H1 (cell line): Measurements from ENCODE around the gene SUCLG2. TPM values are rescaled to one million over a fixed set of nuclear protein-coding genes. Genes with fewer than 3 reads are reported as not detected.

ENCODE experiments used
- CTCF ChIA-PET: fragments of 300-600 bp; sonication (Branson Sonifier 250); formaldehyde crosslinking; loops from one replicate; lab custom pipeline; 2021; ENCODE audit not compliant: partially characterized antibody; lab: Charles Lee
- POLR2A ChIA-PET: fragments of 300-600 bp; sonication (Branson Sonifier 250); formaldehyde crosslinking; loops from one replicate; lab custom pipeline; 2021; ENCODE audit warnings: inconsistent platforms; ENCODE audit not compliant: partially characterized antibody; lab: Charles Lee
- DNase-seq, 2 experiments: peaks; one replicate each; pipeline versions ENCODE4 v3.0.0 to v3.0.0-alpha.2; 2010 to 2022; ENCODE audit warnings: low spot score in 2 of 2, low read depth in 1 of 2, mixed read lengths in 1 of 2
- FAIRE-seq: peaks from 2 replicates; lab custom pipeline; 2011; peaks lifted over from hg19 to GRCh38; lab: Jason Lieb, UNC
- H2AFZ ChIP-seq: 2 replicates; pipeline ENCODE4 v1.8.1; 2012; ENCODE audit warnings: low read length, inconsistent platforms
- H2AK5ac ChIP-seq: 2 replicates; pipeline ENCODE4 v1.6.1; 2013; ENCODE audit warnings: low read depth, low read length
- H2BK120ac ChIP-seq: replicated peaks from 2 replicates; pipeline ENCODE3; 2013; ENCODE audit warnings: low read depth, low read length, inconsistent platforms
- H2BK12ac ChIP-seq: 2 replicates; pipeline ENCODE4 v1.6.1; 2013; ENCODE audit warnings: low read depth, low read length
- H2BK15ac ChIP-seq: 2 replicates; pipeline ENCODE4 v1.6.1; 2013; ENCODE audit warnings: low read length
- H2BK20ac ChIP-seq: 2 replicates; pipeline ENCODE4 v1.6.1; 2013; ENCODE audit warnings: low read length
- H2BK5ac ChIP-seq: 2 replicates; pipeline ENCODE4 v1.6.1; 2013; ENCODE audit warnings: low read depth, low read length
- H3K14ac ChIP-seq: 2 replicates; pipeline ENCODE4 v1.6.1; 2013; ENCODE audit warnings: inconsistent platforms; ENCODE audit not compliant: insufficient read length
- H3K18ac ChIP-seq: 2 replicates; pipeline ENCODE4 v1.6.1; 2013; ENCODE audit warnings: low read length; ENCODE audit errors: extremely low read depth
- H3K23ac ChIP-seq: 2 replicates; pipeline ENCODE4 v1.6.1; 2013; ENCODE audit warnings: inconsistent platforms; ENCODE audit not compliant: insufficient read length
- H3K23me2 ChIP-seq: 2 replicates; pipeline ENCODE4 v1.6.1; 2013; ENCODE audit warnings: low read depth, low read length
- H3K27ac ChIP-seq: 2 replicates; pipeline ENCODE4 v1.6.1; 2011; ENCODE audit warnings: low read depth, low read length, inconsistent platforms
- H3K27me3 ChIP-seq, 4 experiments: replicated peaks in 1 of 4; 1 replicate in 1 of 4; 2 replicates in 3 of 4; pipeline versions ENCODE4 v1.6.1 to v1.8.1; 2011 to 2013; ENCODE audit warnings: low read length in 3 of 4, mild to moderate bottlenecking in 3 of 4, inconsistent platforms in 2 of 4, mixed read lengths in 2 of 4, moderate library complexity in 1 of 4; ENCODE audit not compliant: control insufficient read depth in 3 of 4, insufficient read depth in 3 of 4; ENCODE audit errors: extremely low read depth in 1 of 4
- H3K36me3 ChIP-seq, 4 experiments: 2 replicates each; pipeline versions ENCODE4 v1.6.1 to v1.8.1; 2011 to 2013; ENCODE audit warnings: mild to moderate bottlenecking in 4 of 4, low read length in 3 of 4, moderate library complexity in 2 of 4, control low read depth in 1 of 4, inconsistent platforms in 1 of 4; ENCODE audit not compliant: insufficient read depth in 4 of 4, control insufficient read depth in 2 of 4
- H3K4ac ChIP-seq: replicated peaks from 2 replicates; pipeline ENCODE3; 2013; ENCODE audit warnings: low read length, low read depth, mixed read lengths, inconsistent platforms; ENCODE audit not compliant: insufficient read length
- H3K4me1 ChIP-seq, 4 experiments: replicated peaks in 1 of 4; 1 replicate in 1 of 4; 2 replicates in 3 of 4; pipeline versions ENCODE4 v1.6.1 to v1.8.1; 2011 to 2013; ENCODE audit warnings: low read length in 3 of 4, inconsistent platforms in 2 of 4, mixed read lengths in 1 of 4; ENCODE audit not compliant: insufficient read depth in 4 of 4, control insufficient read depth in 3 of 4
- H3K4me2 ChIP-seq, 2 experiments: 2 replicates each; pipeline versions ENCODE4 v1.6.1 to v1.8.1; 2011 to 2013; ENCODE audit warnings: low read depth in 2 of 2, low read length in 2 of 2, control low read depth in 1 of 2, inconsistent platforms in 1 of 2, mild to moderate bottlenecking in 1 of 2; ENCODE audit not compliant: insufficient read depth in 1 of 2
- H3K4me3 ChIP-seq, 4 experiments: fragments of 200-600, 300-600 bp in 1 of 4; sonication (generic), shearing (Covaris generic), sonication (Bioruptor Twin) in 1 of 4; 2 replicates each; pipeline versions ENCODE4 v1.5.1 to v1.8.1; 2011 to 2016; ENCODE audit warnings: low read length in 4 of 4, low read depth in 3 of 4, control low read depth in 2 of 4, inconsistent platforms in 2 of 4, mild to moderate bottlenecking in 2 of 4, mixed read lengths in 1 of 4, moderate library complexity in 1 of 4; ENCODE audit not compliant: insufficient read depth in 2 of 4; ENCODE audit errors: extremely low read depth in 1 of 4
- H3K56ac ChIP-seq: replicated peaks from 2 replicates; pipeline ENCODE3; 2013; ENCODE audit warnings: low read depth, mild to moderate bottlenecking, mixed read lengths, low read length, inconsistent platforms; ENCODE audit not compliant: insufficient read length
- H3K79me1 ChIP-seq: 2 replicates; pipeline ENCODE4 v1.6.1; 2013; ENCODE audit warnings: low read depth, low read length, control low read depth
- H3K79me2 ChIP-seq, 2 experiments: 2 replicates each; pipeline versions ENCODE4 v1.6.1 to v1.8.1; 2012 to 2013; ENCODE audit warnings: low read length in 2 of 2, mild to moderate bottlenecking in 2 of 2, inconsistent platforms in 1 of 2; ENCODE audit not compliant: insufficient read depth in 2 of 2, control insufficient read depth in 1 of 2
- H3K9ac ChIP-seq, 4 experiments: replicated peaks in 1 of 4; 1 replicate in 1 of 4; 2 replicates in 3 of 4; pipeline versions ENCODE4 v1.6.1 to v1.8.1; 2011 to 2013; ENCODE audit warnings: low read depth in 3 of 4, low read length in 3 of 4, control low read depth in 2 of 4, mild to moderate bottlenecking in 2 of 4, moderate library complexity in 2 of 4, inconsistent platforms in 1 of 4; ENCODE audit errors: extremely low read depth in 1 of 4
- H3K9me3 ChIP-seq, 2 experiments: 2 replicates each; pipeline versions ENCODE4 v1.6.1 to v1.8.1; 2012 to 2013; ENCODE audit warnings: mild to moderate bottlenecking in 2 of 2, moderate library complexity in 2 of 2, control low read depth in 1 of 2, inconsistent platforms in 1 of 2, low read depth in 1 of 2, low read length in 1 of 2, mixed read lengths in 1 of 2; ENCODE audit not compliant: insufficient read depth in 2 of 2
- H4K20me1 ChIP-seq, 2 experiments: replicated peaks in 1 of 2; 2 replicates each; pipeline versions ENCODE3 to v1.8.1; 2011 to 2013; ENCODE audit warnings: inconsistent platforms in 2 of 2, low read length in 2 of 2, mild to moderate bottlenecking in 1 of 2; ENCODE audit not compliant: insufficient read depth in 2 of 2, control insufficient read depth in 1 of 2
- H4K5ac ChIP-seq: 2 replicates; pipeline ENCODE4 v1.6.1; 2013; ENCODE audit warnings: low read length, low read depth, mixed read lengths, inconsistent platforms; ENCODE audit not compliant: insufficient read length
- H4K8ac ChIP-seq: 2 replicates; pipeline ENCODE4 v1.8.0; 2013; ENCODE audit warnings: mild to moderate bottlenecking, moderate library complexity, low read length, inconsistent platforms; ENCODE audit not compliant: insufficient read depth; ENCODE audit errors: extremely low read depth
- H4K91ac ChIP-seq: replicated peaks from 2 replicates; pipeline ENCODE3; 2013; ENCODE audit warnings: low read length, mixed read lengths, inconsistent platforms; ENCODE audit not compliant: insufficient read length
- BCL11A ChIP-seq, 2 experiments: IDR thresholded peaks; one replicate each; pipeline ENCODE4 v1.6.1; 2011; ENCODE audit warnings: low read depth in 2 of 2, low read length in 2 of 2, mild to moderate bottlenecking in 2 of 2
- SAP30 ChIP-seq: fragments of 300-600 bp; sonication (generic); IDR thresholded peaks from 2 replicates; pipeline ENCODE4 v1.7.1; 2012; ENCODE audit warnings: low read length, moderate library complexity, mild to moderate bottlenecking, inconsistent platforms; ENCODE audit not compliant: insufficient read depth, insufficient replicate concordance
- SIX5 ChIP-seq: IDR thresholded peaks from 2 replicates; pipeline ENCODE4 v1.6.1; 2011; ENCODE audit warnings: mild to moderate bottlenecking, low read depth, low read length
- SP4 ChIP-seq: IDR thresholded peaks from 2 replicates; pipeline ENCODE4 v1.6.1; 2012; ENCODE audit warnings: low read length, inconsistent platforms
- polyA plus RNA-seq, 7 experiments: library from polyadenylated mRNA; depleted of rRNA in 3 of 7; stranded (reverse) in 5 of 7; unstranded in 2 of 7; fragments of >200 nt in 5 of 7; fragments of 200-250 nt in 2 of 7; gene quantifications; 1 replicate in 5 of 7; 2 replicates in 1 of 7; 4 replicates in 1 of 7; pipeline versions ENCODE4 v1.2.1 to v1.2.3, GENCODE V29; 2011 to 2013; ENCODE audit warnings: missing spikeins in 2 of 7, mixed read lengths in 2 of 7
- total RNA-seq: library from RNA; stranded (reverse); fragmentation: NEBNext Ultra II Directional; extraction: Animal tissue kit (Norgen Biotek cat#: 25700); gene quantifications from 2 replicates; pipeline ENCODE4 v1.2.1, GENCODE V29; 2021

SUCLG2 gene
- total and polyA plus RNA-seq, 2 of the 8 experiments (the other 6 are each of a cell fraction or from before 2014, with no cell fraction given), result 12.9 to 46.2 TPM

DNA sequence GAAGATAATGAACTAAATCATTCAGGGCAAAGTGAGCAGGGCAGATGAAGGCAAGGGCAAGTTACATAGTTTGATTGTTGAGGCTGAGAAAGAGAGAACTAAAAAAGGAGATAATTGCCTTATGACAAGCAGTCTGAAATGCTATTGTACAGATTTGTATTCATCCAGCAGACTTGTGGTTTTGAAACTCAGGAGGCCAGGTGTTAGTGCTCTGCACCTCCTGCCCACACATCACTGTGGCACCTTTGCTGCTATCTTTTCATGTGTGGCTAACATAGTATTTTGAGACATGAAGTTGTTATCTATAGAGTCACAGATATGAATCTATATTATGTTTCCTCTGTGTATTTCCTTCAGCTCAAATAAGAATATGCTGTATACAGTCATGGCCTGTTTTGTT, 24.3 kb upstream of the SUCLG2 start:
- H3K27me3 ChIP-seq, result no peaks in the 10 kb centered on the region
- H3K4me2 ChIP-seq, result no peak overlapping the region
- H2BK120ac ChIP-seq, result no peak overlapping the region
- no peak overlapping the region for H3K23ac ChIP-seq
- H4K20me1 ChIP-seq, result no peaks in the 10 kb centered on the region
- DNase-seq (no peak), FAIRE-seq (no peak)
- CTCF ChIA-PET, result no interaction called here
- H3K56ac ChIP-seq, result no peak overlapping the region
- no peak overlapping the region for H3K14ac ChIP-seq
- no peak overlapping the region for H4K91ac ChIP-seq
- no peak overlapping the region for H2BK12ac ChIP-seq
- TF ChIP-seq SP4, result no peak
- no peak for TF ChIP-seq SAP30
- TF ChIP-seq SIX5, result no peak
- no peak for TF ChIP-seq BCL11A (IDR thresholded peaks at IDR 0.05; ENCODE audit: low read depth in 2 of 2, low read length in 2 of 2)
- TF ChIP-seq, all 59 proteins: peak for 0
- Histone ChIP-seq H3K27ac (no peak overlapping the region), H3K4me1 (no peaks in the 10 kb centered on the region), H3K9ac (no peak overlapping the region), H2BK15ac (no peak overlapping the region), H4K8ac (no peak overlapping the region), H3K9me3 (no peaks in the 10 kb centered on the region), H3K4ac (no peak overlapping the region), H3K18ac (no peak overlapping the region), H3K23me2 (no peaks in the 10 kb centered on the region; the same call in 1 of the 2 replicates), H3K36me3 (no peaks in the 10 kb centered on the region), H2BK5ac (no peak overlapping the region), H2AFZ (no peak overlapping the region), H3K79me2 (no peaks in the 10 kb centered on the region), H3K4me3 (no peak overlapping the region), H2AK5ac (no peak overlapping the region), H3K79me1 (no peaks in the 10 kb centered on the region), H4K5ac (no peak overlapping the region), H2BK20ac (no peak overlapping the region)
- POLR2A ChIA-PET, result no interaction called here
